Measurements from ENCODE around the gene INCENP.
"Not testable (repeated sequence)": the region's sequence is repeated elsewhere in the genome, so short reads cannot be mapped to it uniquely, and the experiment has no call there.

DNA sequence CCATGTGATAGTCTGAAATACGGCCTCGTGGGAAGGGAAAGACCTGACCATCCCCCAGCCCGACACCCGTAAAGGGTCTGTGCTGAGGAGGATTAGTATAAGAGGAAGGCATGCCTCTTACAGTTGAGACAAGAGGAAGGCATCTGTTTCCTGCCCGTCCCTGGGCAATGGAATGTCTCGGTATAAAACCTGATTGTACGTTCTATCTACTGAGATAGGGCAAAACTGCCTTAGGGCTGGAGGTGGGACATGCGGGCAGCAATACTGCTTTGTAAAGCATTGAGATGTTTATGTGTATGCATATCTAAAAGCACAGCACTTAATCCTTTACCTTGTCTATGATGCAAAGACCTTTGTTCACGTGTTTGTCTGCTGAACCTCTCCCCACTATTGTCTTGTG is 71.2 kb downstream of the INCENP start:
- TF ChIP-seq, protein P1, sequence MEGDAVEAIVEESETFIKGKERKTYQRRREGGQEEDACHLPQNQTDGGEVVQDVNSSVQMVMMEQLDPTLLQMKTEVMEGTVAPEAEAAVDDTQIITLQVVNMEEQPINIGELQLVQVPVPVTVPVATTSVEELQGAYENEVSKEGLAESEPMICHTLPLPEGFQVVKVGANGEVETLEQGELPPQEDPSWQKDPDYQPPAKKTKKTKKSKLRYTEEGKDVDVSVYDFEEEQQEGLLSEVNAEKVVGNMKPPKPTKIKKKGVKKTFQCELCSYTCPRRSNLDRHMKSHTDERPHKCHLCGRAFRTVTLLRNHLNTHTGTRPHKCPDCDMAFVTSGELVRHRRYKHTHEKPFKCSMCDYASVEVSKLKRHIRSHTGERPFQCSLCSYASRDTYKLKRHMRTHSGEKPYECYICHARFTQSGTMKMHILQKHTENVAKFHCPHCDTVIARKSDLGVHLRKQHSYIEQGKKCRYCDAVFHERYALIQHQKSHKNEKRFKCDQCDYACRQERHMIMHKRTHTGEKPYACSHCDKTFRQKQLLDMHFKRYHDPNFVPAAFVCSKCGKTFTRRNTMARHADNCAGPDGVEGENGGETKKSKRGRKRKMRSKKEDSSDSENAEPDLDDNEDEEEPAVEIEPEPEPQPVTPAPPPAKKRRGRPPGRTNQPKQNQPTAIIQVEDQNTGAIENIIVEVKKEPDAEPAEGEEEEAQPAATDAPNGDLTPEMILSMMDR (IDR thresholded peaks at IDR 0.05 in 8 of 11, conservative IDR thresholded peaks at IDR 0.05 in 3 of 11), result not testable (repeated sequence)
- TF ChIP-seq POLR2AphosphoS5, POLR2A (IDR thresholded peaks at IDR 0.05): not testable (repeated sequence)

All from spleen (tissue), 7 donors.